Mucosa of stomach (tissue), 1 donor: ENCODE measurements around the gene P2RX6.

Source experiments
- H3K27me3 ChIP-seq: one replicate; pipeline ENCODE4 v1.7.0; 2013; ENCODE audit warnings: mild to moderate bottlenecking, low read length; ENCODE audit not compliant: control insufficient read depth, insufficient read depth
- H3K36me3 ChIP-seq: one replicate; pipeline ENCODE4 v1.7.0; 2013; ENCODE audit warnings: low read length; ENCODE audit not compliant: control insufficient read depth, insufficient read depth
- H3K4me1 ChIP-seq: one replicate; pipeline ENCODE4 v1.7.0; 2013; ENCODE audit warnings: mild to moderate bottlenecking, low read length; ENCODE audit not compliant: control insufficient read depth, insufficient read depth
- H3K4me3 ChIP-seq: one replicate; pipeline ENCODE4 v1.7.0; 2013; ENCODE audit warnings: low read length
- H3K9ac ChIP-seq: one replicate; pipeline ENCODE4 v1.7.0; 2013; ENCODE audit warnings: mild to moderate bottlenecking, low read length, moderate library complexity
- H3K9me3 ChIP-seq: one replicate; pipeline ENCODE4 v1.7.0; 2013; ENCODE audit warnings: mild to moderate bottlenecking, low read length, moderate library complexity; ENCODE audit not compliant: control insufficient read depth
- donor health status: Pancreatic carcinoma.

Gene P2RX6

DNA sequence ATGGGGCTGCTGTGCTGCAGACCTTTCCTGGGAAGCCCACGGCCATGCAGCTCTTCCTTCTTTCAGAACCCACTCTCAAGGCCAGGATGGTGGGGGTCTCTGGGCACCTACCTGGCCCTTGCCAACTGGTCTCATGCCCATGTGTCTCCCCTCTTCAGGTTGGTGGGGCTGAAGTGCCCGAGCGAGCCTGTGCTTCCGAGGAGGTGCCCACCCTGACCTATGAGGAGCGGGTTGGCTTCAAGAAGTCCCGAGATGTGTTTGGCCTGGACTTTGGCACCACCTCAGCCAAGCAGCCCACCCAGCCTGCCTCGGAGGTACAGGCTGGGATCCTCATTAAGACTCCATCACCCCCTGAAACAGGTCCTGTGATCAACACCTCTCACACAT is 22.9 kb upstream of the P2RX6 start:
- Histone ChIP-seq H3K9me3 (no peaks in the 10 kb centered on the region), H3K36me3 (peaks cover 22% of the 10 kb centered on the region), H3K4me3 (no peak overlapping the region), H3K9ac (no peak overlapping the region), H3K4me1 (no peaks in the 10 kb centered on the region), H3K27me3 (no peaks in the 10 kb centered on the region)

- Histone ChIP-seq H3K9ac (no peak overlapping the region), H3K9me3 (no peaks in the 10 kb centered on the region), H3K36me3 (peaks cover 26% of the 10 kb centered on the region), H3K27me3 (no peaks in the 10 kb centered on the region), H3K4me1 (no peaks in the 10 kb centered on the region), H3K4me3 (no peak overlapping the region)
Measured at GRCh38 chr22:20992456-20993303, 22.3 kb upstream of the P2RX6 start.

- H3K36me3 ChIP-seq = peaks cover 29% of the 10 kb centered on the region
- no peak overlapping the region for H3K9ac ChIP-seq
- H3K4me3 ChIP-seq = no peak overlapping the region
- H3K27me3 ChIP-seq = no peaks in the 10 kb centered on the region
- no peaks in the 10 kb centered on the region for H3K4me1 ChIP-seq
- no peaks in the 10 kb centered on the region for H3K9me3 ChIP-seq
Measured at GRCh38 chr22:20993304-20994127, 21.4 kb upstream of the P2RX6 start.

GRCh38 chr22:20994128-20994901 is 20.6 kb upstream of the P2RX6 start:
- no peaks in the 10 kb centered on the region for H3K4me1 ChIP-seq
- no peak overlapping the region for H3K4me3 ChIP-seq
- no peak overlapping the region for H3K9ac ChIP-seq
- H3K36me3 ChIP-seq = peaks cover 31% of the 10 kb centered on the region
- no peaks in the 10 kb centered on the region for H3K27me3 ChIP-seq
- no peaks in the 10 kb centered on the region for H3K9me3 ChIP-seq

DNA sequence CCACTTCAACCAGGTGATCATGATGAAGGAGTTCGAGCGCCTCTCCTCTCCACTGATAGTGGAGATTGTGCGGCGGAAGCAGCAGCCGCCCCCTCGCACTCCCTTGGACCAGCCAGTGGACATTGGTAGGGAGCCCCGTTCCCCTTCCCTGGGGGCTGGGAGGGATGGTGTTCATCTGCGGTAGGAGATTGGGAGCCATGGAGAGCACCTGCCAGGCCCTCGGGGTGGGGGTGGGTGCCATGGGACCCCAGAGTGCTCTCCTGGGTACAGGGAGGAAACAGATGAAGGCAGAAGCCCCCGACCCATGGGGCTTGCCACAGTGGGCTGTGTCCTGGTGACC is 20.1 kb upstream of the P2RX6 start:
- no peaks in the 10 kb centered on the region for H3K27me3 ChIP-seq
- no peak overlapping the region for H3K4me3 ChIP-seq
- no peaks in the 10 kb centered on the region for H3K9me3 ChIP-seq
- H3K4me1 ChIP-seq = peaks cover 4% of the 10 kb centered on the region
- H3K9ac ChIP-seq = no peak overlapping the region
- H3K36me3 ChIP-seq = peaks cover 36% of the 10 kb centered on the region

GRCh38 chr22:20995329-20996030 is 19.5 kb upstream of the P2RX6 start:
- H3K36me3 ChIP-seq = peaks cover 36% of the 10 kb centered on the region
- H3K4me3 ChIP-seq = no peak overlapping the region
- no peaks in the 10 kb centered on the region for H3K9me3 ChIP-seq
- peaks cover 10% of the 10 kb centered on the region for H3K4me1 ChIP-seq
- H3K9ac ChIP-seq = no peak overlapping the region
- H3K27me3 ChIP-seq = no peaks in the 10 kb centered on the region

DNA sequence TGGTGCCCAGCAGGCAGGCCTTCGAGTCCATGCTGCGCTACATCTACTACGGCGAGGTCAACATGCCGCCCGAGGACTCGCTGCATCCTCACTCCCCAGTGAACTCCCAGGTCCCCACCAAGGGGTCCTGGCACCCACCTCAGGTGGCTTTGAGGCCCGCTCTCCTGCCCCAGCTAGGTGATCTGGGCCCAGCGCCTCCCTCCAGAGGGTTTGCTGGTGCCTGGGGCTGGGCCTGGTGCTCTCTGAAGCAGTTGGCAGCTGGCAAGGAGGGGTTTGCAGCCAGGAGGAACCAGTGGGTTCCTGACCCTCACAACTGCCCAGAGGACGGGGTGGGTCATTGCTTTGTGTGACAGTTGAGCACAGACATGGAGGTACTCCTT is 18.9 kb upstream of the P2RX6 start:
- H3K27me3 ChIP-seq = no peaks in the 10 kb centered on the region
- H3K4me1 ChIP-seq = peaks cover 15% of the 10 kb centered on the region
- no peak overlapping the region for H3K4me3 ChIP-seq
- H3K9me3 ChIP-seq = no peaks in the 10 kb centered on the region
- no peak overlapping the region for H3K9ac ChIP-seq
- H3K36me3 ChIP-seq = peaks cover 36% of the 10 kb centered on the region

DNA sequence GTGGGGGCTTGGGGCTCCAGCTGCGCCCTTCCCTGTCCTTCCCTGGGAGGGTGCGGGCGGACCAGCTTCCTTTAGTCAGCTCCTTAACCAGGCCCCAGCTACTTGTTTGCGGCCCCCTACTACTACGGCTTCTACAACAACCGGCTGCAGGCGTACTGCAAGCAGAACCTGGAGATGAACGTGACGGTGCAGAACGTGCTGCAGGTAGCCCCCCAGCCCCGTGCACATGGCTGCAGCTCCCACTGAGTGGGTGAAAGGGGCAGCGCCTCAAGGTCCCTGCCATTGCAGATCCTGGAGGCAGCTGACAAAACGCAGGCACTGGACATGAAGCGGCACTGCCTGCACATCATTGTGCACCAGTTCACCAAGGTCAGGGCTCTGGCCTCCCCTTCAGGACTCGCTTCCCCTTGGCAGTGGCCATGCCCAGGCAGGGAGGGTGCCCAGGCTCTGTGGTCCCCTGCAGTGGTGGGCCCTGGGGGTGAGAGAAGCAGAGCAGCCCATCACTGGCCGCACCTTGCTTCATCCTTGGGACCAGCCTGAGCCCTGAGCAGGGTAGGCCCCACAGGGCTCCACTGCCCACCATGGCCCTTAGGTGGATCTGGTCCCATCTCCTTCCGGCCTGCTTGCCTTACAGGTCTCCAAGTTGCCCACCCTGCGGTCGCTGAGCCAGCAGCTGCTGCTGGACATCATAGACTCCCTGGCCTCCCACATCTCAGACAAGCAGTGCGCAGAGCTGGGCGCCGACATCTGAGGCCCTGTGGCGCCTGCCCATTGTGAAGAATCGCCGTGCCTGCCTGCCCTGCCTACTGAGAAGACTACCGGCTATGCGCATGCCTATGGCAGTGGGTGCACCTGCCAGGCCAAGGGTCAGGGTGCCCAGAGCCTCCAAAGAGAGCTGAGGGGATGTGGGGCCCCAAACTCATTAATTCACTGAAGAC is 18.1 kb upstream of the P2RX6 start:
- Histone ChIP-seq H3K27me3 (no peaks in the 10 kb centered on the region), H3K4me1 (peaks cover 21% of the 10 kb centered on the region), H3K9me3 (no peaks in the 10 kb centered on the region), H3K36me3 (peaks cover 32% of the 10 kb centered on the region), H3K4me3 (no peak overlapping the region), H3K9ac (no peak overlapping the region)

DNA sequence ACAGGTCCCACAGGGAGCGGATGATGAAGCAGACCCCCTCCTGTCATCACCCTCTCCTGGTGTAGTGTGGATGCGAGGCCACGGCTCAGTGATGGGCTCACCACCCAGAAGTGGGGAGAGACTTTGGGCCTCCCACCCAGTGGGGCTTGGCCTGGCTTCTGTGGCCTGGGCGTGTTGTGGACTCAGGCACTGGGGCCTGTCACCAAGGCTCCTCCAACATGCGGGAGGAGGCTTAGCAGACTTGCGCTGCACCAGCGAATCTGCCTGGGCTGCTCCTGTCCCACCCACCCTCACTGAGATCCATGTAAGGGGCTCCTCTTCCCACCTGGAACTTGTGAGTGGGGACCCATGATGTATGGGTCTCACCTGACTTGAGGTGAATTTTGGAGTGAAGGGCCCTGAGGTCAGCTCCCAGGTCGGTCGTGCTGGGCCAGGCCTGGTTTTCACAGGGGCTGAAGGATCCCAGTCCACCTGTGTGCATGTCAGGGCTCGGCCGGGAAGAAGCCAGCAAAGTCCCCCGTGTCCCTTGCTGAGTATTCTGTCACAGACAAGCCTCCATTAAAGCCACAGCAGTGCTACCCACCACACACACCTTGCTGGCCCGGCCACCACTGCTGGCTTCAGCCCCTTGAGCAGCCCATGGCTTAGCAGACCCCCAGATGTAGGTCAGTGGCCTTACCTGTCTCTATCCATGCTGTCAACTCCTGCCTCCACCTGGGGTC is 17.3 kb upstream of the P2RX6 start:
- Histone ChIP-seq H3K36me3 (peaks cover 24% of the 10 kb centered on the region), H3K4me3 (no peak overlapping the region), H3K4me1 (peaks cover 21% of the 10 kb centered on the region), H3K27me3 (no peaks in the 10 kb centered on the region), H3K9me3 (no peaks in the 10 kb centered on the region), H3K9ac (no peak overlapping the region)

DNA sequence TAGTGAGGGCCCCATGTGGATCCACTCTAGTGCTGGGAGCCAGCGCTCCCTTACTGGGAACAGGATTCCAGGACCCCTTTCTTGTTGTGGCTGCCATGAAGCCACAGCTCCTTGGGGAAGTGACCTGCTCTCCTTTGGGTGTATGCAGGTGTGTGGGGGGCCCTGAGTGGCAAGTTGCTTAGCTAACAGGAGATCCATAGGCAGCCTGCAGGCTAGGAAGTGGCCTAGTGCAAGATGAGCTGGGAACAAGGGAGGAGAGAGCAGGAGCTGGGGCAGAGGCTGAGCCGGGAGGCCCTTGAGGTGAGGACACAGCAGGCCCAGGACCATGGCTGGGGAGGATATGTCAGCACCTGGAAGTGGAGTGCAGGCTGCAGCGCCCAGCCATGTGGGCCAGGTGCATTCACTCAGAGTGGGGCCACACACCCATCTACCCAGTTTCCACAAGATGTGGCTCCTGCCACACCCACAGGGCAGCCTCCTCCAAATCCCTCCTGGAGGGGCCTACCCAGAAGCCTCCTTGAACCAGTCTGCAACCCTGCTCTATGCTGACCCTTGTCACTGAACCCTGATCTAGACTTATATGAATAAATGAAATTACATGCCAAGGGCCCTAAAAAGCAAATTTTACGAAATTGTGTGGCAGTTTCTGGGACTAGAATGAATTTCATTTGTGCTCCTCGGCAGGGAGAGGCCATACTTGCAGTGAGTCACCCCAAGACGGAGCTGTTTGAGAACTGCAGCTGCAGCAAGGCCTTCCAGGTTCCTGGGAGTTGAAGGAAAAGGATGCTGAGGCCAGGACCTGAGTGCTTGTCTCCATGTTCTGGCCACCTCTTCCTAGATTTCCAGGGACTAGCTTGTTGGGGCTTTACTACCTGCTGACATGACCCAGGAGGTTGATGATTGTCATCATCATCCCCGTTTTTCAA is 16.3 kb upstream of the P2RX6 start:
- no peak overlapping the region for H3K4me3 ChIP-seq
- peaks cover 31% of the 10 kb centered on the region for H3K4me1 ChIP-seq
- peaks cover 19% of the 10 kb centered on the region for H3K36me3 ChIP-seq
- H3K9me3 ChIP-seq = no peaks in the 10 kb centered on the region
- no peaks in the 10 kb centered on the region for H3K27me3 ChIP-seq
- no peak overlapping the region for H3K9ac ChIP-seq
